Smooth muscle cell of the pulmonary artery (primary cell): ENCODE results near the gene PPTC7. TPM values are rescaled to one million over a fixed set of nuclear protein-coding genes. Genes with fewer than 3 reads are reported as not detected.

Experiments used
- total RNA-seq: library from RNA; depleted of rRNA; stranded (reverse); fragments of >200 nt; gene quantifications from 2 replicates; pipeline ENCODE4 v1.2.3, GENCODE V29; 2014

PPTC7 gene, protein sequence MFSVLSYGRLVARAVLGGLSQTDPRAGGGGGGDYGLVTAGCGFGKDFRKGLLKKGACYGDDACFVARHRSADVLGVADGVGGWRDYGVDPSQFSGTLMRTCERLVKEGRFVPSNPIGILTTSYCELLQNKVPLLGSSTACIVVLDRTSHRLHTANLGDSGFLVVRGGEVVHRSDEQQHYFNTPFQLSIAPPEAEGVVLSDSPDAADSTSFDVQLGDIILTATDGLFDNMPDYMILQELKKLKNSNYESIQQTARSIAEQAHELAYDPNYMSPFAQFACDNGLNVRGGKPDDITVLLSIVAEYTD
- total RNA-seq: 9.1 and 11.0 TPM in 2 replicates

DNA sequence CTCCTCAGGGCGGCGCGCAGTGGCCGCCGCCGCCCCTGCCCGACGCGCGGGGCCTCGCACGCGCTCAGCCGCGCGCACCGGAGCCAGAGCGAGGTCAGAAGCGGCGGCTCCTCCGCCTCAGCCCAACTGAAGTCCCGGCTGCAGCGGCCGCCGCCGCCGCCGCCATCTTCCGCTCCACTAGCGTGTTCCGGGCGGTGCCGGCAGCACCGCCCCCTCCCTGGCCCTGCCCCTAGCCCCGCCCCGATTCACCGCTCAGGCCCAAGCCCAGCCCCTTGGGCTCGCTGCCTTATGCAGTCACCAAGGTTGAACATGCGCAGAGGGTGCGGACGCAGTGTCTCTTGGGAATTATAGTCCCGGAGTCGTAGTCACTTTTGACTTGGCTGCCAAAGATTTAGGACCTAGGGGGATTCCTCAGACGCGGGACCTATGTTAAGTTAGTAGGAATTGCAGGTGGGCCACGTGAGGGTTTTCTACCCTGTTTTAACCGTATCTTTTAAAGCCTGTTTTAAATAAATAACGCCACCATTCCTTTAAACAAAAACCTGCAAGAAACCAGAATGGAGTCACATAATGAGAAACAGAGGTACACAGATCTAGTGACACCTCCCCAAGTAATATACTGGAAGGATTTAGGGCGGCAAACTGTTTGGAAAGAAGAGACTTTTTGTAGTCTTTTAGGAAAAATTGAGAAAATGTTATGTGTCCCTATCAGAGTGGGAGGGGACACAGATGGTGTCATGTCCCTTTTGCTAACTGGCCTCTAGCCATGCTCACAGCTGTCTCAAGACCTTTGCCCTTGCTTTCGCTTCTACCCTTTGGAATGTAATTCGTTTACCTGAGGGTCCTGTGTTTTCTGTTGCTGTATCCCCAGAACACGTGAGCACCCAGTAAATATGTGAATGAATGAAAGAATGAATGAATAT, at the start of gene PPTC7:
PPTC7 (minus strand) TSS at position 182 of the 923 bp plus-strand sequence. CDS start 287 bp downstream, outside the sequence.

DNA sequence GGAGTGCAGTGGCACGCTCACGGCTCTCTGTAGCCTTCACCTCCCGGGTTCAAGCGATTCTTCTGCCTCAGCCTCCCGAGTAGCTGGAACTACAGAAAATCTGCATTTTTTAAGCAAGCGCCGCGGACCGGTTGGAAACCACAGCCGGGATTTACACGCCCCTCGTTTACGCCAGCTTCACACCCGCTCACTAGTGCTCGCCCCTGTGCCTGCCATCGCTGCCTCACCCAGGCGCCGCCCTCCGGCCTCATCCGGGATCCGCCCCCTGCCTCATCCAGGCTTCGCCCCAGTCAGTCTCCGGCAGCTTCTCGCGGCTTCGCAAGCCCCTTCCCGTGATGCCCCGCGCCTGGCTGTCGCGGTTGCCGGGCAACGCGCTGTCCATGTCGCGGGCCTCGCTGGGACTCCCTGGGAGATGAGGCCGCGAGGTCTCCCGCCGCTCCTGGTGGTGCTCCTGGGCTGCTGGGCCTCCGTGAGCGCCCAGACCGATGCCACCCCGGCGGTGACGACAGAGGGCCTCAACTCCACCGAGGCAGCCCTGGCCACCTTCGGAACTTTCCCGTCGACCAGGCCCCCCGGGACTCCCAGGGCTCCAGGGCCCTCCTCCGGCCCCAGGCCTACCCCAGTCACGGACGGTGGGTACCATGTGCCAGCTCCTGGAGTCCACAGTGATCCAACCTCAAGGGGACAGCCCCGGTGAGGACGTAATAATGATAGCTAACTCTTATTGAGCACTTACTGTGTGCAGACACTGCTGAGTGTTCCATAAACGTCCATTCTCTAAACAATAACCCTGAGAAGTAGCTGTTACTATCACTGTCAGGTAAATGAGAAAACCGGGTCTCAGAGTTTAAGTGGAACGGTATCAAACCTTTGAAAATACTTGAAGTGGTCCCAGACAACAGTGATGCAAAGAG, 30.9 kb upstream of the PPTC7 start, which contains the start of gene TCTN1:
TCTN1 (plus strand) TSS at position 359 of the 914 bp plus-strand sequence; CDS start at position 413, 54 bp downstream.

DNA sequence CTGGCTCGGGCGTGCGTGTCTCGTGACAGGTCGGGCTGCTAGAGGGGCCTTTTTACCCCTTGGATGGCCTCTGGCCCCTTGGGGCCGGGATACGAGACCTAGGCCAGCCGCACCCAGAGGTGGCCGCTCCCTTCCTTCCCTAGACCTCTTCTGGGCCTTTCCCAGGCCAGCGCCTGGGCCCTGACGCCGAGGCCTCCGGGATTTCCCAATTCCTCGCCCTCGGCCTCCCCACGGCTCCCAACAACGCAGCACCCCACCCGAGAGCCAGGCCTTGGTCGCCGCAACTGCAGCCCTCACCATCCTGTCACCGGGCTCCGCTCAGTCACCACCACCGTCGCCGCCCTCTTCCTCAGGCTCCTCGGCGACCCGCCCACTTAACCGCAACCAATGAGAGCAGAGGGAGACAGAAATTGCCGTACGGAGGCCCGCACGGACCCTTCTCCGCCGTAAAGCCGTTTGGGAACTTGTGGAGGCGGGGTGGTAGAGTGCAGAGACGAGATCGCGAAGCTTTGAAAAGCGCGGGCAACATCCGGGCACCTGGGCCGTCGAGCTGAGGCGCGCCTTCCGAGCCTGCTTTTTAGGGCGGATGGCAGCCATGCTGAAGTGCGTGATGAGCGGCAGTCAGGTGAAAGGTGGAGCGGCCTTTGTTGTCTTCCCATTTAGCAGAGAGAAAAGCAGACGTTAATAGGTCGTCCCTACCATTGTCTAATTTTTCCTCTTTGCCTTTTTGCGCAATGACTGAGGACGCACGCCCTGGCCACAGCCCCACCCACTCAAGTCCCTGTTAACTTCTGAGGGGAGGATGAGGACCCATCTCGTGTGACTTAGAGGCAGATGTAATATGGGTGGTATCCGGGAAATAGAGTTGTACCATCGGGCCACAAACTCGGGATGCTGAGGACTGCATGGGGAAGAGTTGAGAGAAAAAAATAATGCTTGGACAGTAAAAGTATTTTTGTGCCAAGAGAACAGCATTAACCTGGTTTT, 81.1 kb downstream of the PPTC7 start, which contains the start of the genes RAD9B and VPS29:
RAD9B (plus strand) TSS at position 580 of the 987 bp plus-strand sequence; CDS start at position 587, 7 bp downstream.
VPS29 (minus strand) TSS at position 360 of the 987 bp plus-strand sequence; CDS start at position 300, 60 bp downstream.

Other genes starting within 250 kb of the PPTC7 start
- 36.8 and 45.1 TPM in 2 replicates for gene ANAPC7, start 179.6 kb downstream of the PPTC7 start, total RNA-seq
- gene ARPC3, start 133.0 kb downstream of the PPTC7 start, total RNA-seq: 136 and 158 TPM in 2 replicates
- 11.5 and 17.1 TPM in 2 replicates for gene GPN3, start 115.1 kb downstream of the PPTC7 start, total RNA-seq
- 11.9 and 17.3 TPM in 2 replicates for gene FAM216A, start 114.5 kb downstream of the PPTC7 start, total RNA-seq
- gene VPS29, start 81.2 kb downstream of the PPTC7 start, total RNA-seq: 45.0 and 50.9 TPM in 2 replicates
- gene RAD9B, start 81.0 kb downstream of the PPTC7 start, total RNA-seq: 0.40 and 0.46 TPM in 2 replicates
- gene TCTN1, start 30.8 kb upstream of the PPTC7 start, total RNA-seq: 40.6 and 42.1 TPM in 2 replicates
- 2.3 and 2.7 TPM in 2 replicates for gene HVCN1, start 105.8 kb upstream of the PPTC7 start, total RNA-seq
- gene PPP1CC, start 159.6 kb upstream of the PPTC7 start, total RNA-seq: 47.4 and 70.4 TPM in 2 replicates